GF-D8 (cell line): ENCODE data around the gene FOXO6.

Experiments used
- DNase-seq: peaks from one replicate; lab custom pipeline; 2025; lab: John Stamatoyannopoulos, UW

FOXO6 gene

GRCh38 chr1:41366455-41367287, 5.4 kb downstream of the FOXO6 start:
- DNase-seq = no peak

DNA sequence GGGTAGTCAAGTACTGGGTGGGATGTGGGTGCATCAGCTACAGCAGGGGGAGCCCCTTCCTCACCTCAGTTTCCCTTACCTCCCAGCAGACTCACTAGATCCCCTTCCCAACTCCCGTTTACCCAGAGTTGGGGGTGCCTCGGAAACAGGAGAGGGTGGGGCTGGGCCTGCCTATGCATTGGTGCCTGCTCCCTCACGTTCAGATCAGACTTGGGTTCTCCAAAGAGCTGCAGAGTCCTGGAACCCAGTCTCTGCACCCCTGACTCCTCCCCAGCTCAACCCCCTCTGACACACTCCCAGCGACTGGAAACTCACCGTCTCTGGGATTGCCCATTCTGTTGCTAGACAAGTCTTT, 6.0 kb downstream of the FOXO6 start:
- DNase-seq = no peak

GRCh38 chr1:41368366-41368765, 7.1 kb downstream of the FOXO6 start:
- DNase-seq = no peak

DNA sequence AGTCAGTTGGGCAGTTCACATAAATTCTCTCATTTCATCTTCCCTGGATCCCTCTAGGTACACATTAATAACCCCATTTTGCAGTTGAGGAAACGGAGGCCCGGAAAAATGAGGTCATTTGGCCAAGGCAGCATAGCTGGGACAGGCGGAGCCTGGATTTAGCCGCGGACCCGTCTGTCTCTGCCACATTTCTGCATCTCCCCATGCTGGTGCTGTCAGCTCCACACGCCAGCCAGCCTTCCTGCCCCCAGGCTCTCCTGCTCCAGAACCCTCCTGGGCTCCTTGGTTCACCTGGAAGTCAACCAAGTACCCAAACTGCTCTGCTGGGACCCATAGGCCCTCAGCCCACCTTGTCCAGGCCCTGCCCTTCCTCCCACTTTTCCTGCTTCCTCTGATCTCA, 7.6 kb downstream of the FOXO6 start:
- DNase-seq = no peak

DNA sequence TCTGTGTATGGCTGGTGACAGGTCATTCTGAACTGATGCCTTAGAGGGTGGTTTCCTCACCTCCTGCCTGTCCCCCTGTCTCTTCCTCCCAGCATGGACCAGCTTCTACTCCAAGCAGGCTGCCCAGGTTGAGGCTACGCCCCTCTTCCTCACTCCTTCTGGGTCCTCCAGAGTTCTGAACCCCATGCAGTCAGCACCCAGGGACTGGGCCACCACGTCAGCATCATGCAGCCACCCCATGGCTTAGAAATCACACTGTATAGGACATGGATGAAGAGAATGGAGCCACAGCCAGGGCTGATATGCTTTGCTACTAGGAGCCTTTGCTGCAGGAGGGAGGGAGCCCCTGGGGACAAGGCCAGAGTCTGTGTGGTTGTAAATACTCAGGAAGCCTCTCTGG, 8.3 kb downstream of the FOXO6 start:
- no peak for DNase-seq

GRCh38 chr1:41370225-41370624, 9.0 kb downstream of the FOXO6 start:
- no peak for DNase-seq

- DNase-seq = no peak
Measured at GRCh38 chr1:41370756-41371420, 9.7 kb downstream of the FOXO6 start.

- DNase-seq = no peak
Measured at GRCh38 chr1:41371630-41372599, 10.7 kb downstream of the FOXO6 start.

DNA sequence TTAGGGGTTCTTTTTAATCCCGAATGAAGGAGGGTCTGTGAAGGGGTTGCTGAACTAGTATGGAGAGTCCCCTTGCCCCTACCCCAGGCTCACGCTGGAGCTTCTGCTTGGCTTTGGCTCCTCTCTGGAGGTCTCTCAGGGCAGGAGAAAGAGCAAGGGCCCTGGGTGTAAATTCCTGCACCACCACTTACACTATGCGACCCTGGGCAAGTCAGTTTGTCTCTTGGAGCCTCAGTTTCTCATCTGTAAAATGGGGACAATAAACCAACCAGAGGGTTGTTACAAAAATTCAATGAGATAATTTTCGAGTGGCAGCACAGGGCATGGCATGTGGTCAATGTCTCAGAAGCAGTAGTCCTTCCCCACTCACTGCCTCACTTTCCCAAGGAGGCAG, 11.4 kb downstream of the FOXO6 start:
- no peak for DNase-seq

GRCh38 chr1:41373373-41373772, 12.1 kb downstream of the FOXO6 start:
- no peak for DNase-seq

DNA sequence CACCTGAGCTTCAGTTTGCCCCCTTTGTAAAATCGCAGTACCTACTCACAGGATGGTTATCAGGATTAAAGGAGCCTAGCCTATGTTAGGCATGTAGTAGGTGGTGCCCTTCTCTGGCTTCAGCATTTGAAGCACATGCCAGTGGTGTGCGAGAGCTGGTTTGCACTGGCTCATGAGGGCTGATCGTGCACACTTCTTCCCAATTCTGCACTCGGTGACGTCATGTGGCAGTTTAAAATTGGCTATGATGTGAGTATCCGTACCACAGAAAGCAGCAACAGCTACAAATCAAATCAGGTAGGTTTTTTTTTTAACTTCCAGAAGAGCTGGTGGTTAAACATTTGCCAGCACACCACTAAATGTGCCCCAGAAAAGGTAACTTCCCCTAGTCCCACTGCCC, 13.5 kb downstream of the FOXO6 start:
- no peak for DNase-seq

DNA sequence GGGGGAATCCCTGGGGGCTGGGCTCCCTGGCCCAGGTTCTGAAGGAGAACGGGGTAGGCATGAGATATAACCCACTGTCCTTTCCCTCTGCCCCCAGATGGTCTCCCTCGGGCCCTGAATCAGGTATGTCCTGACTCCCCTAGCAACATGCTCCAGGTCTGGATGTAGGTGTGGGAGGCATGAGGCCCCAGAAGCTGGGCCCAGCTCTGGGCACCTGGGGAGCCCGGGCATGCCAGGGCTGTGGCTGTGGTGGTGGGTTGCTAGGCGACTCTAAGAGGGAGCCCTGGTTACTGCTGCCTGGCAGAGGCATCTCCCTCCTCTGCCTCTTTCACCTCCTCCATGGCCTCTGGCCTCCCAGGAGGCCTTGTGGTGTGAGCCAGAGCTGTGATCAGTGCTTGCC, 16.2 kb downstream of the FOXO6 start:
- no peak for DNase-seq

- DNase-seq = no peak
Measured at GRCh38 chr1:41378222-41378621, 17.0 kb downstream of the FOXO6 start.

DNA sequence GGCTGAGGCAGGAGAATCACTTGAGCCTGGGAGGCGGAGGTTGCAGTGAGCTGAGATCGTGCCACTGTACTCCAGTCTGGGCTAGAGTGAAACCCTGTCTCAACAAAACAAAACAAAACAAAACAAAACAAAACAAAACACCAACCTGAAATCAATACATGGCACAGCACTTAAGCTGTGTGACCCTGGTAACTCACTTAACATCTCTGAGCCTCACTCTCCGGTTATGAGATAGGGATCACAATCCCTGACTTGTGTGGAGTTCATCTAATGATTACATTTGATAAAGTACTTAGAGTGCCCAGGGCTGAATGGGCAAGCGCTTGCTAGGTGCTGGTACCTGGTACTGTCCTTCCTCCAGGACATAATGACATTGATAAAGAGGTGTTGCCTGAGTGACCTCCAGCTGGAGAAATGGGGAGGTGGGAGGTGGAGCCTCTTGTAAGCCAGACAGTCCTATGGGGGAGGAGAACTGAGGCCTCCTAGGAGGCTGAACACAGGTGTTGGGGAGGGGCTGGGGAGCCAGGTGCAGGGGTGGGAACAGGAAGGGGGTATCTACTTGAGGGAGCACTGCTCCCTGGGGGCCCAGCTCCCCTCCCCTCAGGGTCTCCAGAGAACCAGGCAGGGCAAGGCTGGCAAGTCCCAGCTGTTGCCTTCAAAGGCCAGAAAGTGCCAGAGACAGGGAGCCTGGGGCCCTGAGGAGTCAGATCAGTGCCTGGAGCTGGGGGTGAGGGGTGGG, 17.9 kb downstream of the FOXO6 start:
- DNase-seq = no peak

DNA sequence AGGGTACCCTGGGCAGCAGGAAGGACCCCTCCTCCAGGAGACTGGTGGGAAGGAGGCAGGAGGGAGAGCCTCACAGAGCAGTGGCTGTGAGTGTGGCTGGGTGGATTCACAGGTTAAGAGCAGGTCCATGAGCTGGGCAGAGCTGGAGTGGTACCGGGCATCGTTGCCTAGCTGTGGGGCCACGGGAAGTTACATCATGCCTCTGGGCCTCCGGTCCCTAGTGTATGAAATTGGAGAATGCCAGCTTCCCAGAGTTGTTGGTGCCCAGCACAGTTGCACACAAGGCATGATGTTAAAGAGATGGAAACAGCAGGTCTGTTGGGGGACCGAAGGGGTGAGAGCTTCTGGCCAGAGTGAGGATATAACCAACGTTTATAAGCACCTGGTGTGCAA, 18.5 kb downstream of the FOXO6 start:
- no peak for DNase-seq

DNA sequence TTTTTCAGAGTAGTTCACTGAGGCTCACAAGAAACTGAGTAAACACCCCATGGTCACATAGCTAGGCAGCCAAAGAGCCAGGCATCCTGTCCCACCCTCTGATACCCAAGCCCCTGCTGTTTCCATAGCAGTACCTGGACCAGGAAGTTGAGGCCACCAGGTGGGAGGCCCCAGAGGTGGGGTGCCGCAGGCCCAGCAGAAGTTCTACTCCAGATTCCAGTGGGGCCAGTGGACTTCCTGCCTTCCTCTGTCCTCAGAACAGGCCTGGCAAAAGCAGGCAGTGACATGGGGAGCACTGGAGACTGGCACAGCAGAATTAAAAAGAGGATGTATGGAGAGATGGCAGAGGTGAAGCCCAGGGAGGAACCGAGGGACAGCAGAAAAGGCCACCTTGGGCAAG, 19.0 kb downstream of the FOXO6 start:
- no peak for DNase-seq

DNA sequence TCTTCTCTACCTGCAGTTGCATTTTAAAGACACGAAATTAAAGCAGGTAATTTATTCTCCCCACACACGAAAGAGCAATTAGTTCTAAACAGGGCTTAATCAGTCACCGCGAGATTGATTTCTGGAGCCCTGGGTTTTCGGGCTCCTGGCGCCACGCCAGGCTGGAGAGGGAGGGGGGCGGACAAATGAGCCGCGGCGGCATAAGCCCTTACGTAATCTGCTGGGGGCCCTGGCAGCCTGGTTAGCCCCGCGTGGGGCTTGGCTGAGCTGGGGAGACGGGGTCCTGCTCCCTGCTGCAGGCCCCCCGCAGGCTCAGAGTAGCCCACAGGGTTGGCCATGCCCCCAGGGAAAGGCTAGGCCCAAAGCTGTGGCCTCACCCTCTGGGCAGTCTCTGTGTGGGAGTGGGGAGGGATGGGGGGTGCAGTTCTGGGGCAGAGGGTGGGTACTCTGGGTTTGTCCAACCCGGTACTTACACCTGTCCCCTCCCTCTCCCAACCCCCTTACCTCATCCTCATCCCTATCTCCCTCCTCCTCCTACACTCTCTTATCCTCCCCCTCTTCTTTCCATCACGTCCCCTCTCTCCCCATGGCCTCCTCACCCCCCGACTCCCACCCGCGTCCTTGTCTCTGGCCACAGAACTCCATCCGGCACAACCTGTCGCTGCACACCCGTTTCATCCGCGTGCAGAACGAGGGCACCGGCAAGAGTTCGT, 19.9 kb downstream of the FOXO6 start:
- DNase-seq = no peak

- no peak for DNase-seq
Measured at GRCh38 chr1:41381692-41382479, 20.7 kb downstream of the FOXO6 start.

DNA sequence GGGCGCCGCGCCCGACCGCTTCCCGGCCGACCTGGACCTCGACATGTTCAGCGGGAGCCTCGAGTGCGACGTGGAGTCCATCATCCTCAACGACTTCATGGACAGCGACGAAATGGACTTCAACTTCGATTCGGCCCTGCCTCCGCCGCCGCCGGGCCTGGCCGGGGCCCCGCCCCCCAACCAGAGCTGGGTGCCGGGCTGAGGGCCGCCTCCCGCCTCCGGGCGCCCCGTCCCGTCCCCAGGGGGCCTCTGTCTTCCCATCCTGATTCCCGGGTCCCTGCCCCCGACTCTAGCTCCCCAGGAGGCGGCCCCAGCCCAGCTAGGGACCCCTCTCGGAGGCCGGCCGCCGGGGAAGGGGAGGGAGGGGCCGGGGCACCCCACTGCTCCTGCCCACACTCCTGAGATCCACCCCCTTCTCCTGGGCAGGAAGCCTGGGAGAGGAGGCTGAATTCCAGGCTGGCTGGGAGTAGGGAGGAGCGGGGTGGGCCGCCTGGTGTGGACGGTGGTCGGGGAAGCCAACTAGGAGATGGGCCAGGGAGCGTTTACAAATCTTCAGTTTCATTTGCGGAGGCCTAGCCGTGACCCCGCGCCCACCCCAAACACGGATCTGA, 21.4 kb downstream of the FOXO6 start:
- DNase-seq = no peak
